Fibroblast of skin of abdomen (primary cell): Measurements from ENCODE around the gene CEMIP.

Experiments used
- DNase-seq: peaks from one replicate; pipeline ENCODE4 v3.0.0-alpha.2; 2013

The CEMIP gene

DNA sequence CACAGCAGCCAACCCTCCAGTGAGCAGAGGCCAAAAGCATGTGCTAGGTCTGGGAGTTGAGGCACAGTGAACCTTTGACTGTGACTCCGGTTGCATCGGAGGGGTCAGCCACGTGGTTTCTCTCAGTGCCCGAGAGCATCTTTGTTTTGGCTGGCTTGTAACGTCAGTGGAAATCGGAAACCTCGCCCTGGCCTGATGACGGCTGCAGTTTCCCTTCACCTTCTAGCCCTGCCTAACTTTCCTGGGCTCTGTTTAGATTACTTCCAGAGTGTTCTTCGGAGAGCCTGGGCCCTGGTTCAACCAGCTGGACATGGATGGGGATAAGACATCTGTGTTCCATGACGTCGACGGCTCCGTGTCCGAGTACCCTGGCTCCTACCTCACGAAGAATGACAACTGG, 153.8 kb downstream of the CEMIP start:
- DNase-seq: no peak

DNA sequence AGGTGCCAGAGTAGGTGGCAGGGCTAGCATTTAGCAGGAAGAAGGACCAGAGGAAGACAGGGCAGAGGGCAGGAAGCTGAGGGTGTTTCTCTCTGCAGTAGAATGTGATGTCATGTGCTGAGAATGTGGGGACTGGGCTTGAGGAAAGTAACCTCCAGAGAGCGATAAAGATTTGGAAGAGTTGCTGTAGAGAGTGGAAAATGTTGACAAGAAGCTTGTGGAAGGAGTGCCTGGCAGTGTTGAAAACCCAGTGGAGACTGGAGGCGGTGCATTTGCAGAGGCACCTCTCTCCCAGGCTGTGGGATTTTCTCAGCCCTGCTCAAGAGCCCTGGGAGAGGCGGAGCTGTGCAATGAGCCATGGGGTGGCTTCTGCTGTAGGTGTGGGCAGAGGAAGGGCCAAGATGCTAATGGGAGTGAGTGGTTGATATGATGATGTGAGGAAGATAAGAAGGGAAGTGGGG, 155.6 kb downstream of the CEMIP start:
- peak; percentile 48 for DNase-seq

DNA sequence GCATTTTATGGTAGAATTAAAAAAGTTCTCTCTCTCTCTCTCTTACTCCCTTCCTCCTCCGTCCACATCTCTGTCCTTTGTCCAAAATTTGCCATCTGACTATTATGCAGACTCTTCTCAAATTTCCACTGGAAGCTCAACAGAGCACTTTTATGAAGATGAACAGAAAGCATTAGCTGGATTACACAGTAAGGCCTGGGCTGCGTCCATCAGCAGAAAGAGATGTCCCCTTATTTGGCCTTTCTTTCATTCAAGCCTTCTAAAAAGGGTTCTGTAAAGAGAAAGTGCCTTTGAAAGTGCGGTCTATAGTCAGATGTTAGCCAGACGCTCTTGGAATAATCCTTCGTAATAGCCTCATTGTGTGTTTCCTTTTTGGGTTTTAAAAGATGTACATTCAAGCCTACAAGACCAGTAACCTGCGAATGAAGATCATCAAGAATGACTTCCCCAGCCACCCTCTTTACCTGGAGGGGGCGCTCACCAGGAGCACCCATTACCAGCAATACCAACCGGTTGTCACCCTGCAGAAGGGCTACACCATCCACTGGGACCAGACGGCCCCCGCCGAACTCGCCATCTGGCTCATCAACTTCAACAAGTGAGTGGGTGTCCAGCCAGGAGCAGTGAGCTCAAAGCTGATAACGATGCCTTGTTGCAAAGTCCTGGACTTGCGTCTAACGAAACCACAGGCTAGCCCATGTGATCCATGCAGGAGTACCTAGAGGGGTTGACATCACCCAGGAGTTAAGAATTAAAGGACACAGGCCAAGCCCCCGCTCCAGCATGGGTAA, 157.3 kb downstream of the CEMIP start:
- no peak for DNase-seq

DNA sequence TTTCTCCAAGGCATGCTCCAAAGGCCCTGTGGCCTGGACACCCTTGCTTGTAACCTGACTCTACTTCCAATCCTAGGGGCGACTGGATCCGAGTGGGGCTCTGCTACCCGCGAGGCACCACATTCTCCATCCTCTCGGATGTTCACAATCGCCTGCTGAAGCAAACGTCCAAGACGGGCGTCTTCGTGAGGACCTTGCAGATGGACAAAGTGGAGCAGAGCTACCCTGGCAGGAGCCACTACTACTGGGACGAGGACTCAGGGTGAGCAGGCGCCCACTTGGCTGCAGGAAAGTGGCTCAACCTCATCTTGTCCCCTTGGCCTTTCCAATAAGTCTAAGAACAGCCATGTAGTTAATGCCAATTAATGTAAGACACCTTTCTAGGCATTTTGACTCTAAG, 158.5 kb downstream of the CEMIP start:
- no peak for DNase-seq

DNA sequence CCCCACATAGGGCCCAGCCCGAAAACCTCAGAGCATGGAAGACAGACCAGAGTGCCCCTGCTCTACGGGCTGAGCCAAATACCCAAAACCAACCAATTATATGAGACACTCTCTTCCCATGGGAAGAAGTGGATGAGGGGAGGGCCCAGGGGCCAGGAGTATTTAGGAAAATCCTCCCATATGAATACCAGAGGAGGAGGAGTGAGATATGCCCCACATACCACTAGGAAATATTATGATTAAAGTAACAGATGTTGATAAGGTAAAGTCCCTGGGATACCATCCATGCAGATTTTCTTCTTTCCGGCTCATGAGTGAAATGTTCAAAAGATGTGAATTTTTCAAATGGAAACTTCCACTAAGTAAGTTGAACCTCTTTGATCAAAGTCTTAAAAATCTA, 160.0 kb downstream of the CEMIP start:
- DNase-seq: no peak

DNA sequence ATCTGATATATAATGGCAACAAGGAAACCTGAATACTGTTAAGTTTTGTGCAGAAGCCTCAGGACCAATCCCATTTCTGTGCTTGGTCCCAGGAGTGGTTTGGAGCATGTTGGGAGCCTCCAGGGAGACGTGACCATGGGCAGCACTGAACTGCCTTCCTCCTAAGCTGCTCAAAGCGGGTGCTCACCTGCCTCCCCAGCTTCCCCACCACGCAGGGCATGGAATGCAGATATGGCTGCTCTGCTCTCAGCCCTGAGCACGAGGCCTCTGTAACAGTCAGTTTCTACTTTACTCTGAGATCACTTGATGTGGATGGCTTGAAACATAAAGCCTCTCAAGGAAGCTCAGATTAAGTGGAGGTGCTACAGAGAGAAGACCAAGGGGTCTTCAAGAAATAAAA, 161.2 kb downstream of the CEMIP start:
- DNase-seq: no peak

DNA sequence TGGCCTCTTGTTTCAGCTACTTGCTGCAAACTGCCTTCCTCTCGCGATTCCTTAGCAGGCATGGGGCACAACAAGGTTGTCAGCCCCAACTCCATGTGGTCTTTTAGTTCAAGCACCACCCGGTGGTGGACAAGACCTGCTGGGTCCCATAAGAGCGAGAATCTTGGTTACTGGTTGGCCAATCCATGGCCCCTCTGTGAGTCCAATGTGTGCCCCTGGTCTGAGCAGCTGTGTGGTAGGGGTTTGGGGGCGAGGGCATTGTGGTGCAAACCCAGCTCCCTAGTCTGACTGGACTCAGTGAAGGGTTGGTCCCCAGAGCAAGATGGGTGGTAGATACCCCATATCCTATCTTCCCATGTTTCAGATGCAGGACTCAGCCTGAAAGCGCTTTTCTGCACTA, 161.7 kb downstream of the CEMIP start:
- DNase-seq: no peak

DNA sequence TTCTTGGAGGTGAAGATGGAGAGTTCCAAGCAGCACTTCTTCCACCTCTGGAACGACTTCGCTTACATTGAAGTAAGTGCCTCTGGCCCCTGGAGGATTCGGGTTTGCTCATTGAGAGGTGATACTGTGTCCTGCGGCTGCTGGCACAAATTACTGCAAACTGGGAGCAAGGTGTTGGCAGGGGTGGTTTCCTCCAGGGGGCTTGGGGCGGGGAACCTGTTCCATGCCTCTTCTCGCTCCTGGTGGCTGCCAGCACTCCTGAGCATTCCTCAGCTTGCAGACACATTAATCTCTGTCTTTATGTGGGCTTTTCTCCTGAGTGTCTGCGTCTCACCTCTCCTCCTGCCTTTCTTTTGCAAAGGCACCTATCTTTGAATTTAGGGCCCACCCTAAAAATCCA, 163.1 kb downstream of the CEMIP start:
- no peak for DNase-seq

DNA sequence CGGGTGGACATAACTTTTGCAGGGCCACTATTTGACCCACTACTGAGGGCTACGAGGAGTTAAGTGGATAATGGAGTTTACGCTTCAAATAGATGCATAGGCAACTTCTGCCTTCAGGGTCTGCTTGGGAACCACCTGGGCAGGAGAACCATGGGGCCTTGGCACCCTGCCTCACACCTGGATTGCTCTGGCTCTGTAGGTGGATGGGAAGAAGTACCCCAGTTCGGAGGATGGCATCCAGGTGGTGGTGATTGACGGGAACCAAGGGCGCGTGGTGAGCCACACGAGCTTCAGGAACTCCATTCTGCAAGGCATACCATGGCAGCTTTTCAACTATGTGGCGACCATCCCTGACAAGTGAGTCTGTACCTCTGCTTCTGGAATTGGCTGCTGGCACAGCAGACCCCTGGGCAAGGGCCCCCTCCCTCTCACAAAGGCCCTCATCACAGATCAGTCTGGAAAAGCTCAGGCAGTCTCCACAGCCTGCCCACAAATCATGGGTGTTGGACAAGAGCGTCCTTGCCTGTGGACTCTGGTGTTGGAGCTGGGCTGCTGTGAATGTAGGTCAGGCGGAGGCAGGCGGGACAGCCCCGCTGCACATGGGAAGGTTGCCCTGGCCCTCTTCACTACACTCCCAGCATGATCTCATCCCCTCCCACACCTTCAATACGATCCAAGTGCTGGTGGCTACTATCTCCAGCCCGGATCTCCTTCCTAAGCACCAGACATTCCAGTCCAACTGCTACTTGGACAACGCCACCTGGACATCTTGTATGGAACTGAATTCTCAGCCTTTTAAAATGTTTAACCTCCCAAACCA, 163.8 kb downstream of the CEMIP start:
- no peak for DNase-seq

DNA sequence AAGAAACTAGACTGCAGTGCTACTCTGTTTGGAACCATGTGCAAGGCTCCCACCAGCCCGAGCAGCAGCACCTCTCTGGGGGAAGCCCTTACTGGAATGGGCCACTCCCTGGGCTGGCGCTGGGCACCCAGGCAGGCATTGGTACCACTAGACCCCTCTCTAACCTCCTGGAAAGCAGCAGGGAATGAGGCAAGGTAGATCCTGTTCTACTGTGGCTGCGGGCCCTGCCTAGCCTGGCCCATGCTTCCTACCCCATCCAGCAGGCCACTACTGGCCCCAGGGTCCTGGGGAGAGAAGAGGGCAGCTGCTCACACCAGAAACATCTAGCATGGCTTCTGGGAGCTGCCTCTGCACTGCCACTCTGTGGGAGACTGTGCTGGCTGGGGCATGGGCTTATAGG, 165.6 kb downstream of the CEMIP start:
- DNase-seq: no peak

DNA sequence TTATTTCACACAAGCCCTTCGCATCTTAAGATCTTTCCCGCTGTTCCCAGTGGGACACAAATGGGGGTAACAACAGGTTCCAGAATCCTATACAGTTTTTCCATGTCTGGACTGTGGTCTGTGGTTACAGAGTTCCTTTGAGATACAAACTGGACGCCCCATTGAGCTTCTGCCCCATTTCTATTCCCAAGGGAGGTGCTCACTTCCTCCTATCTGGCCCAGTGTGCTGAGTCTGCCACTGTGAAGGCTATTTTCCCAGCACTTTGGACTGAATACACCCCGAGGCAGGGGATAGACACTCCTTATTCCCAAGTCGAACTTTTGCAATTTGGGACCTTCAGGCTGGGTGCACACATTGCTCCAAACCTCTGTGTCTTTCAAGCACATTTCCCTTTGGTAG, 166.4 kb downstream of the CEMIP start:
- no peak for DNase-seq

DNA sequence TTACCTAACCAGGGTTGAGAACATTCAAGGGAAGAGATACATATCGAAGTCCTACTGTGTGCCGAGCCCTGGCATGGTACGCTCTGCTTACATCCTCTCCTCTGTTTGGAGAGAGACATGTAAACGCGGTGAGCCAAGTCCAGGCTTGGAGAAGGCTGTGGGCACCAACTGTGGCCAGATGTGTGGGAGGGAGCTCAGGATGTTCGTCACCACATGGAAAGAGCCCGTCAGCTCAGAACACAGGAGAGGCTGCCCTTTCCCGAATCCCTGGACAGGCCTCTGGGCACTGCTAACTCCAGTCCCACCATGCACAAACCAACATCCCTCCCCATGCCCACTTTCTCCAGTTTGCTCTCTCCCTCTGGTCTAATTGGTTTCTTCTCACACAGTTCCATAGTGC, 167.4 kb downstream of the CEMIP start:
- no peak for DNase-seq

DNA sequence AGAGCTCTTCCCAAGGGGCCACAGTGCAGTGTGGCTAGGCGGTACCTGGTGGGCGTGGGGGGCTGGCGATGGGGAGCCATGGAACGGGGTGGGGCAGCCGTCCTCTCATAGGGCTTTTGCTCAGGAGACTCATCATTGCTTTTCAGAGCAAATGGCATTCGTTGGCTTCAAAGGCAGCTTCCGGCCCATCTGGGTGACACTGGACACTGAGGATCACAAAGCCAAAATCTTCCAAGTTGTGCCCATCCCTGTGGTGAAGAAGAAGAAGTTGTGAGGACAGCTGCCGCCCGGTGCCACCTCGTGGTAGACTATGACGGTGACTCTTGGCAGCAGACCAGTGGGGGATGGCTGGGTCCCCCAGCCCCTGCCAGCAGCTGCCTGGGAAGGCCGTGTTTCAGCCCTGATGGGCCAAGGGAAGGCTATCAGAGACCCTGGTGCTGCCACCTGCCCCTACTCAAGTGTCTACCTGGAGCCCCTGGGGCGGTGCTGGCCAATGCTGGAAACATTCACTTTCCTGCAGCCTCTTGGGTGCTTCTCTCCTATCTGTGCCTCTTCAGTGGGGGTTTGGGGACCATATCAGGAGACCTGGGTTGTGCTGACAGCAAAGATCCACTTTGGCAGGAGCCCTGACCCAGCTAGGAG, 169.6 kb downstream of the CEMIP start:
- no peak for DNase-seq

DNA sequence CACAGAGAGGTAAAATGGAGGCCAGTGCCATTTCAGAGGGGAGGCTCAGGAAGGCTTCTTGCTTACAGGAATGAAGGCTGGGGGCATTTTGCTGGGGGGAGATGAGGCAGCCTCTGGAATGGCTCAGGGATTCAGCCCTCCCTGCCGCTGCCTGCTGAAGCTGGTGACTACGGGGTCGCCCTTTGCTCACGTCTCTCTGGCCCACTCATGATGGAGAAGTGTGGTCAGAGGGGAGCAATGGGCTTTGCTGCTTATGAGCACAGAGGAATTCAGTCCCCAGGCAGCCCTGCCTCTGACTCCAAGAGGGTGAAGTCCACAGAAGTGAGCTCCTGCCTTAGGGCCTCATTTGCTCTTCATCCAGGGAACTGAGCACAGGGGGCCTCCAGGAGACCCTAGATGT, 170.6 kb downstream of the CEMIP start:
- no peak for DNase-seq

DNA sequence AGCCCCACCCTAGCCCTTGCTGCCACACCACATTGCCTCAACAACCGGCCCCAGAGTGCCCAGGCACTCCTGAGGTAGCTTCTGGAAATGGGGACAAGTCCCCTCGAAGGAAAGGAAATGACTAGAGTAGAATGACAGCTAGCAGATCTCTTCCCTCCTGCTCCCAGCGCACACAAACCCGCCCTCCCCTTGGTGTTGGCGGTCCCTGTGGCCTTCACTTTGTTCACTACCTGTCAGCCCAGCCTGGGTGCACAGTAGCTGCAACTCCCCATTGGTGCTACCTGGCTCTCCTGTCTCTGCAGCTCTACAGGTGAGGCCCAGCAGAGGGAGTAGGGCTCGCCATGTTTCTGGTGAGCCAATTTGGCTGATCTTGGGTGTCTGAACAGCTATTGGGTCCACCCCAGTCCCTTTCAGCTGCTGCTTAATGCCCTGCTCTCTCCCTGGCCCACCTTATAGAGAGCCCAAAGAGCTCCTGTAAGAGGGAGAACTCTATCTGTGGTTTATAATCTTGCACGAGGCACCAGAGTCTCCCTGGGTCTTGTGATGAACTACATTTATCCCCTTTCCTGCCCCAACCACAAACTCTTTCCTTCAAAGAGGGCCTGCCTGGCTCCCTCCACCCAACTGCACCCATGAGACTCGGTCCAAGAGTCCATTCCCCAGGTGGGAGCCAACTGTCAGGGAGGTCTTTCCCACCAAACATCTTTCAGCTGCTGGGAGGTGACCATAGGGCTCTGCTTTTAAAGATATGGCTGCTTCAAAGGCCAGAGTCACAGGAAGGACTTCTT, 171.3 kb downstream of the CEMIP start:
- no peak for DNase-seq

DNA sequence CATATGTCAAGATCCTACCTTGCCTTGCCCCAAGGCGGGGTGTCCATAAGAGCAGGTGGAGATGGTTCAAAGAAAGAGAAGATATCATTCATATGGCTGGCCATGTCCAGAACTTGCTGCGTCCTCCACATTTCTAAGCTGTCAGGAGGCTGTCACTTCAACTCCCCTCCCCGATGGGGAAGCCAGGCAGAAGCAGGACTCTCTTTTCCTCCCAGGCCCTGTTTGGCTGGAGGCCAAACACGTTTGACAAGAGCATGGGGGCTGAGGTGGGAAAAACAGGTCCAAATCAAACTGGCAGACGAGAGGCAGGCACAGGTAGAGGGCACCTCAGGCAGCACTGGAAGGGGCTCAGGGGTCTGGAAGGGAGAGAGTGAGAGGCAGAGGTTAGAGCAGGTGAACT, 172.8 kb downstream of the CEMIP start:
- DNase-seq: no peak

DNA sequence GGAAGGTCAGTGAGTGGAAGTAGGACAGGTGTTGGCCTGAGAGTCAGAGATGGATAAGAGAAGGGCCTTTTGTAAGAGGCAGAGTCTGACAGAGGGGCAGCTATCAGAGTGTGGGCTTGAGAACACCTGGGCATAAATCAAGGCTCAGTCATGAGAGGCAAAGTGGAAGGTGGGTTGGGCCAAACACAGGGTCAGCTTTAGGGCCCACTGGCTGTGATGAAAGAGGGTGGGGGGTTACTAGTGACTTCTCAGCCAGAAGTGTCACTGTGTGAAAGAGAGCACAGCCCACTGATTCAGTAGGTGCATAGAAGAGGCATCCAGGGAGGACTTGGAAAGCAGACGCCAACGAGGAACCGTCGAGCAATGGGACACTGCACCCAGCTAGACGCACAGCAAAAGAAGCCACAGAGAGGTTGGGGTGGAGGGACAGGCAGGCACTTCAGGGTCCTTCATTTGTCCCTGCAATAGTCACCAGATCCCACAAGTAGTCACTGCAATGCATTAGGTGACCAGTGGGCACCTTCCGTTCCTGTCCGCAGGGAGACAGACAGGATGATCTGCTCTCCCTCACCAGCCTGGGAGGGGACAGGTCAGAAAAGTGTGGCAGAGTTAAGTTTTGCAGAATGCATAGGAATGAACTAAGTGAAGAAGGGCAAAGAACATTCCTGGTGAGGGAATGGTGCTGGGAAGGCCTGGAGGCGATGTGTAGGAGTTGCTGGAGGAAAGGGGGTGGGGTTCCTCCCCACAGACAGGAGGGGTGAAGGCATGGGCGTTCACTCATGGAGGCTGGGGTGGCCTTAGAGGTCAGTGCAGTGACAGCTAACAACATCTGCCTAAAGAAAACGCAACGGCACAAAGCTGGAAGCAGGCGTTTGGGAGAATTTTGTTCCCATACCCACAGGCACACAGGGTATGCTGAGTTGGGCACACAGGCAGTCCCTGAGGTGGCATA, 174.1 kb downstream of the CEMIP start:
- no peak for DNase-seq

DNA sequence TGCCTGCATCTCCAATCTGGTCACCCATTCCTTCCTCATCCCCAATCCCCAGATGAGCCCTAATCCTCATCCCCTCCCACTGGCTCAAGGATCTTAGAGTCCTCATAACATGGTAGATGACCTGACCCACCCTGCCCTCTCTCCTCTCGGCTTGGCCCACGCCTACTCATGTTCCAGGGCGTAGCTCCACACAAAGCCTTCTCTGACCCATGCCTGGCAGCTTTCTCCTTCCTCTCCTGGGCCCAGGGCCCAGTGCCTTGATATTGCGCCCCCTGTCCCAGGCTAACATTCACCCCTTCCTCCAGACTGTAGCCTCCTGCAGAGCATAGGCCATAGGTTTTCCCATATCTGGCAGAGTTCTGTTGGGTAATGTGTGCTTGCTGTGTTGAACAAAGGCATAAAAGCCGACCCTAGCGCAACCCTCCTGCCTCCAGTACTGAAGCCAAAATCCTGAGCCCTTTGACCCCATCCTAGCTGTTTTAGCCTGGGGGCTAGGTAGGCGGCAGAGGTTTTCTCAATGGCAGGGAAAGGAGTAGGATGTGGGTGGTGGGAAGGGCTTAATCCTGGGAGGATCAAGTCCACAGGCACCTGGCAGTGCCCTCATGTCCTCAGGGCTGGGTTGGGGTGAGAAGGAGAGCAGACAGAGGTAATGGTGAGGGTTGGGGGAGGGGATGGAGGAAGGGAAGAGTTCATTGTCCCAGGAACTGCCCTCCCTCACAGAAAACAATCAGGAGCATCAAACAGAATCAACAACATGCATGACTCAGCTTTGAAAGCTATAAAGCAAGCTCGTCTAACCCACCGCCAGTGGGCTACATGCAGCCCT, 175.0 kb downstream of the CEMIP start:
- DNase-seq: no peak

DNA sequence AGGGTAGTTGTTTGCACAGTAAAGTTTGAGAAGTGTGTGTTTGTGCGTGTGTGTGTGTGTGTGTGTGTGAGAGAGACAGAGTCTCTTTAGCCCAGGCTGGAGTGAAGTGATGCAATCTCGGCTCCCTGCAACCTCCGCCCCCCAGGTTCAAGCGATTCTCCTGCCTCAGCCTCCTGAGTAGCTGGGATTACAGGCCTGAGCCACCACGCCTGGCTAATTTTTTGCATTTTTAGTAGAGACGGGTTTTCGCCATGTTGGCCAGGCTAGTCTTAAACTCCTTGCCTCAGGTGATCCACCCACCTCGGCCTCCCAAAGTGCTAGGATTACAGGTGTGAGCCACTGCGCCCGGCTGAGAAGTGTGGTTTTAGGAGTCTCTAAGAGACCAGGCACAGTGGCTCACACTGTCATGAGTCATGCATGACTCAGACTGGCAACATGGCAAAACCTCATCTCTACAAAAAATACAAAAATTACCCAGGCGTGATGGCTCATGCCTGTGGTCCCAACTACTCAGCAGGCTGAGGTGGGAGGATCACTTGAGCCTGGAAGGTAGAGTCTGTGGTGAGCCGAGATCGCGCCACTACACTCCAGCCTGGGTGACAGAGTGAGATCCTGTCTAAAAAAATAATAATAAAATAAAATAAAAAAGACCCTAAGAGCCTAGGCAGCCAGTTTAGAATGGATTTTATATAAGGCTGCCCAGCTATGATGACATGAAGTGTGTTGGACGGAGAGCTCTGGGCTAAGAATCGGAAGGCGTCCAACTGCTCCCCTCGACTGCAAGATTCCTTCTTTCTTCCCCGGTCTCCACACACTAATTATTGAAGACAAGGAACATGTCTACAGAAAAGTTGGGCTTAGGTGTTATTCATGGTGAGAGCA, 176.6 kb downstream of the CEMIP start:
- peak; percentile 88 for DNase-seq

DNA sequence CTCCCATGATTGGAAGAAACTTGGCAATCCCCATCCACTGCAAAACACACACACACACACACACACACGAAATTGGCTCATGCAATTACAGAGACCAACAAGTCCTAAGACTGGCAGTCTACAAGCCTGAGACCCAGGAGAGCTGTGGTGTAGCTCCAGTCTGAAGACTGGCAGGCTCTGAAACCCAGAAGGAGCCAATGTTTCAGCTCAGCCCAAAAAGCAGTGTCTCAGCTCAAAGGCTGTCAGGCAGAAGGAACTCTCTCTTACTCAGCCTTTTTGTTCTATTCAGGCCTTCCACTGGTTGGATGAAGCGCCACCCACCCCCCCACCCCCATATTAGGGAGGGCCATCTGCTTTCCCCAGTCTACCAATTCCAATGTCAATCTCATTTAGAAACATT, 178.4 kb downstream of the CEMIP start:
- no peak for DNase-seq
